HepG2 (cell line): Measurements from ENCODE around the gene BEST2. TPM values are rescaled to one million over a fixed set of nuclear protein-coding genes. Genes with fewer than 3 reads are reported as not detected.

ENCODE experiments used
- ATRX ChIP-seq: sonication (generic); formaldehyde crosslinking; IDR thresholded peaks from 2 replicates; pipeline ENCODE4 v1.4.0; 2020; ENCODE audit warnings: missing genetic modification reagents, borderline replicate concordance
- DR1 ChIP-seq: sonication (generic); formaldehyde crosslinking; IDR thresholded peaks from 2 replicates; pipeline ENCODE4 v1.8.0; 2021; ENCODE audit warnings: mild to moderate bottlenecking, missing genetic modification reagents, inconsistent platforms
- HOXD1 ChIP-seq: sonication (generic); formaldehyde crosslinking; IDR thresholded peaks from 2 replicates; pipeline ENCODE4 v1.5.0; 2020; ENCODE audit warnings: missing genetic modification reagents
- IRF1 ChIP-seq: sonication (generic); formaldehyde crosslinking; IDR thresholded peaks from 2 replicates; pipeline ENCODE4 v1.4.0; 2020; ENCODE audit warnings: low read depth, mild to moderate bottlenecking, missing genetic modification reagents
- IRF9 ChIP-seq: sonication (generic); formaldehyde crosslinking; IDR thresholded peaks from 2 replicates; pipeline ENCODE4 v1.8.0; 2022; ENCODE audit warnings: missing genetic modification reagents, mild to moderate bottlenecking, borderline replicate concordance
- NCOA1 ChIP-seq: sonication (generic); formaldehyde crosslinking; IDR thresholded peaks from 2 replicates; pipeline ENCODE4 v1.9.0; 2021; ENCODE audit warnings: missing genetic modification reagents
- NRL ChIP-seq: sonication (generic); formaldehyde crosslinking; IDR thresholded peaks from 2 replicates; pipeline ENCODE4 v1.5.0; 2020; ENCODE audit warnings: missing genetic modification reagents, mild to moderate bottlenecking, moderate library complexity, borderline replicate concordance
- PRMT3 ChIP-seq: sonication (generic); formaldehyde crosslinking; IDR thresholded peaks from 2 replicates; pipeline ENCODE4 v1.8.1; 2022; ENCODE audit warnings: low read depth, mild to moderate bottlenecking, moderate library complexity, missing genetic modification reagents, borderline replicate concordance
- REPIN1 ChIP-seq: sonication (generic); formaldehyde crosslinking; IDR thresholded peaks from 2 replicates; pipeline ENCODE4 v1.8.0; 2022; ENCODE audit warnings: missing genetic modification reagents, low read depth, mild to moderate bottlenecking, borderline replicate concordance
- SMAD1 ChIP-seq: sonication (generic); formaldehyde crosslinking; IDR thresholded peaks from 2 replicates; pipeline ENCODE4 v1.4.0; 2020; ENCODE audit warnings: missing genetic modification reagents, low read depth, mild to moderate bottlenecking, borderline replicate concordance
- SMARCC2 ChIP-seq: fragments of 450-650 bp; IDR thresholded peaks from 2 replicates; pipeline ENCODE4 v1.6.1; 2017; ENCODE audit warnings: antibody characterized with exemption, mild to moderate bottlenecking
- SP5 ChIP-seq: IDR thresholded peaks from 2 replicates; pipeline ENCODE4 v1.6.1; 2016; ENCODE audit warnings: low read depth, borderline replicate concordance
- ZBTB8A ChIP-seq: sonication (generic); formaldehyde crosslinking; IDR thresholded peaks from 2 replicates; pipeline ENCODE4 v1.4.0; 2020; ENCODE audit warnings: mild to moderate bottlenecking, low read depth, missing genetic modification reagents, borderline replicate concordance
- ZMYM4 ChIP-seq: sonication (generic); formaldehyde crosslinking; IDR thresholded peaks from 2 replicates; pipeline ENCODE4 v1.8.1; 2023; ENCODE audit warnings: mild to moderate bottlenecking, missing genetic modification reagents
- ZNF180 ChIP-seq: sonication (generic); formaldehyde crosslinking; IDR thresholded peaks from 2 replicates; pipeline ENCODE4 v1.4.0; 2020; ENCODE audit warnings: low read depth, missing genetic modification reagents, borderline replicate concordance
- ZNF205 ChIP-seq: IDR thresholded peaks from 2 replicates; pipeline ENCODE4 v1.6.1; 2018; ENCODE audit warnings: missing biosample characterization, missing genetic modification reagents
- ZNF225 ChIP-seq: sonication (generic); formaldehyde crosslinking; IDR thresholded peaks from 2 replicates; pipeline ENCODE4 v1.4.0; 2020; ENCODE audit warnings: mild to moderate bottlenecking, missing genetic modification reagents
- ZNF232 ChIP-seq: sonication (generic); formaldehyde crosslinking; IDR thresholded peaks from 2 replicates; pipeline ENCODE4 v1.4.0; 2020; ENCODE audit warnings: missing genetic modification reagents, borderline replicate concordance
- ZNF350 ChIP-seq: sonication (generic); formaldehyde crosslinking; IDR thresholded peaks from 2 replicates; pipeline ENCODE4 v1.4.0; 2020; ENCODE audit warnings: mild to moderate bottlenecking, low read depth, missing genetic modification reagents, borderline replicate concordance
- ZNF616 ChIP-seq: sonication (generic); formaldehyde crosslinking; IDR thresholded peaks from 2 replicates; pipeline ENCODE4 v1.5.0; 2020; ENCODE audit warnings: low read depth, mild to moderate bottlenecking, missing genetic modification reagents
- polyA plus RNA-seq, 8 experiments: library from polyadenylated mRNA; depleted of rRNA in 3 of 8; stranded (reverse) in 7 of 8; unstranded in 1 of 8; fragments of >200 nt; fragmentation: Illumina TruSeq in 4 of 8; extraction: Trizol in 4 of 8; gene quantifications; 2 replicates each; pipeline versions ENCODE4 v1.2.1 to v1.2.3, GENCODE V29; 2011 to 2016; ENCODE audit warnings: low read depth in 4 of 8, missing spikeins in 1 of 8, mixed read lengths in 1 of 8; ENCODE audit not compliant: insufficient read depth in 1 of 8
- total RNA-seq, 5 experiments: library from RNA; depleted of rRNA; stranded (reverse); fragments of >200 nt; fragmentation: Illumina TruSeq; extraction: Trizol; gene quantifications; 2 replicates each; pipeline ENCODE4 v1.2.3, GENCODE V29; 2016; ENCODE audit warnings: low read depth in 1 of 5
- TF ChIP-seq, protein P1 (sequence below): sonication (generic); formaldehyde crosslinking; IDR thresholded peaks from 2 replicates; pipeline ENCODE4 v1.4.0; 2020; ENCODE audit warnings: missing genetic modification reagents, low read depth, mild to moderate bottlenecking, borderline replicate concordance
- TF ChIP-seq, protein P2 (sequence below): sonication (generic); formaldehyde crosslinking; IDR thresholded peaks from 2 replicates; pipeline ENCODE4 v1.5.1; 2020; ENCODE audit warnings: missing genetic modification reagents, mild to moderate bottlenecking, borderline replicate concordance
- TF ChIP-seq, protein P3 (sequence below): sonication (generic); formaldehyde crosslinking; IDR thresholded peaks from 2 replicates; pipeline ENCODE4 v1.5.0; 2020; ENCODE audit warnings: mild to moderate bottlenecking, missing genetic modification reagents

The BEST2 gene
- total and polyA plus RNA-seq, 2 of the 13 experiments (the other 11 are each of a cell fraction or from before 2014, with no cell fraction given): not detected

DNA sequence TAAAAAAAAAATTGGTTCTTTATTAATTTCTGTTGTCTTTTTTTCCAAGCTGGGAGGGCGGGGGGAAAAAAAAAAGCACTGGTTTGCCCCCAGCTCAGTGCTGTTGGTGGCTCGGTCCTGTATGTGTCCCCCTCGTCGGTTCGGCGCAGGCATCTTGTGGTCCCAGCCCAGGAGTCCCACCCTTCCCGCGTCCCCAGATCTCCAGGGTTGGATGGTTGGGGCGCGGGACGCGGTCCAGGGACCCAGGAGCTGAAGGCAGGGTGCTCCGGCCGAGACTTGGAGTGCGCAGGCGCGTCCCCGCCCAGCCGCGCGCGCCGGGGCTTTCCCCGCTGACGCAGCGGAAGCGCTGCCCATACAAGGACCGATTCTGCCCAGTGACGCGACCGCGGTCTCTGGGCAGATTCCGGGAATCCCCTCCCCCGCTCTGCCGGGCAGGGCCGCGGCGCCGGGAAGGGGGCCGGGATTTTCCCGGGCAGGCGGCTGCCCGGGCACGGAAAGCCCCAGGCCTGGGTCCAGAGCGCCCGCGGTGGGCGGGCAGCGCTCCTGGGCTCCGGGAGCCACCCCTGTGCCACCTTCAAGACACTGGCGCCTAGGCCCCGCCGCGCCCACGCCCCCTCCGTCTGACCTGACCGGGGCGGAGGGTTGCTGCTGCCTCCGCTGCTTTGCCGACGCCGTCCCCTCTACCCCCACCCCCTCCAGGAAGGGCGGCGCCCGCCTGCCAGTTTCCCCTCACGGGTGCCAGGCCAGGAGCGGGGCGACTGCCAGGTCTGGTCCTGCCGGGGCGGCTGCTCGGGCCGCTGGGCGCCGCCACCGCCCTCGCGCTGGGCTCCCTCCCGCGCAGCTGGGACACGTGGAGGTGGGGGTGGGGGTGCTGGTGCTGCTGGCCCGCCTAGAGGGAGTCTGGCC lies 42.0 kb downstream of the BEST2 start (continued):
- TF ChIP-seq IRF1 (CRISPR knock-in tag): 0 out of 2 replicates have a peak, but pooled peaks have one; percentile 35
- TF ChIP-seq, protein P1, sequence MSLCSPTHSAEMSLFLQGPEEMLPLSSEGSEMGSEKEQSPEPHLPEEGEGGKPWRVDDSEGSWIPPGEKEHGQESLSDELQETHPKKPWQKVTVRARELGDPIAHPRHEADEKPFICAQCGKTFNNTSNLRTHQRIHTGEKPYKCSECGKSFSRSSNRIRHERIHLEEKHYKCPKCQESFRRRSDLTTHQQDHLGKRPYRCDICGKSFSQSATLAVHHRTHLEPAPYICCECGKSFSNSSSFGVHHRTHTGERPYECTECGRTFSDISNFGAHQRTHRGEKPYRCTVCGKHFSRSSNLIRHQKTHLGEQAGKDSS: no peak
- peak; percentile 75 for TF ChIP-seq ZNF225 (CRISPR knock-in tag)
- TF ChIP-seq, protein P2, sequence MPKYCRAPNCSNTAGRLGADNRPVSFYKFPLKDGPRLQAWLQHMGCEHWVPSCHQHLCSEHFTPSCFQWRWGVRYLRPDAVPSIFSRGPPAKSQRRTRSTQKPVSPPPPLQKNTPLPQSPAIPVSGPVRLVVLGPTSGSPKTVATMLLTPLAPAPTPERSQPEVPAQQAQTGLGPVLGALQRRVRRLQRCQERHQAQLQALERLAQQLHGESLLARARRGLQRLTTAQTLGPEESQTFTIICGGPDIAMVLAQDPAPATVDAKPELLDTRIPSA: no peak
- TF ChIP-seq HOXD1 (CRISPR knock-in tag): no peak; the same call in 1 of the 2 replicates
- no peak for TF ChIP-seq ZNF350 (CRISPR knock-in tag)
- TF ChIP-seq ZNF180 (CRISPR knock-in tag): no peak
- no peak for TF ChIP-seq SMAD1
- no peak; the same call in 1 of the 2 replicates for TF ChIP-seq ZNF616 (CRISPR knock-in tag)
- TF ChIP-seq REPIN1 (CRISPR knock-in tag): no peak
- TF ChIP-seq ZBTB8A (CRISPR knock-in tag): peak; percentile 31; the same call in 1 of the 2 replicates
- no peak for TF ChIP-seq SMARCC2
- TF ChIP-seq NRL (CRISPR knock-in tag): peak; percentile 70; the same call in 1 of the 2 replicates
- no peak; the same call in 1 of the 2 replicates for TF ChIP-seq ZMYM4 (CRISPR knock-in tag)
- peak; percentile 64 for TF ChIP-seq SP5 (CRISPR knock-in tag)
- no peak for TF ChIP-seq ATRX (CRISPR knock-in tag)
- TF ChIP-seq ZNF205: no peak
- no peak for TF ChIP-seq ZNF232
- no peak for TF ChIP-seq IRF9
- TF ChIP-seq DR1 (CRISPR knock-in tag): no peak
- no peak for TF ChIP-seq NCOA1 (CRISPR knock-in tag)
- TF ChIP-seq, protein P3, sequence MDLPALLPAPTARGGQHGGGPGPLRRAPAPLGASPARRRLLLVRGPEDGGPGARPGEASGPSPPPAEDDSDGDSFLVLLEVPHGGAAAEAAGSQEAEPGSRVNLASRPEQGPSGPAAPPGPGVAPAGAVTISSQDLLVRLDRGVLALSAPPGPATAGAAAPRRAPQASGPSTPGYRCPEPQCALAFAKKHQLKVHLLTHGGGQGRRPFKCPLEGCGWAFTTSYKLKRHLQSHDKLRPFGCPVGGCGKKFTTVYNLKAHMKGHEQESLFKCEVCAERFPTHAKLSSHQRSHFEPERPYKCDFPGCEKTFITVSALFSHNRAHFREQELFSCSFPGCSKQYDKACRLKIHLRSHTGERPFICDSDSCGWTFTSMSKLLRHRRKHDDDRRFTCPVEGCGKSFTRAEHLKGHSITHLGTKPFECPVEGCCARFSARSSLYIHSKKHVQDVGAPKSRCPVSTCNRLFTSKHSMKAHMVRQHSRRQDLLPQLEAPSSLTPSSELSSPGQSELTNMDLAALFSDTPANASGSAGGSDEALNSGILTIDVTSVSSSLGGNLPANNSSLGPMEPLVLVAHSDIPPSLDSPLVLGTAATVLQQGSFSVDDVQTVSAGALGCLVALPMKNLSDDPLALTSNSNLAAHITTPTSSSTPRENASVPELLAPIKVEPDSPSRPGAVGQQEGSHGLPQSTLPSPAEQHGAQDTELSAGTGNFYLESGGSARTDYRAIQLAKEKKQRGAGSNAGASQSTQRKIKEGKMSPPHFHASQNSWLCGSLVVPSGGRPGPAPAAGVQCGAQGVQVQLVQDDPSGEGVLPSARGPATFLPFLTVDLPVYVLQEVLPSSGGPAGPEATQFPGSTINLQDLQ (CRISPR knock-in tag): no peak
- TF ChIP-seq PRMT3 (CRISPR knock-in tag): no peak
